WTC11 (cell line): Measurements from ENCODE around the gene MR1. TPM values are rescaled to one million over a fixed set of nuclear protein-coding genes. Genes with fewer than 3 reads are reported as not detected.

Source experiments
- ATAC-seq: fragments of 200-7000 bp; cut with Tn5 transposase; 2 replicates; pipeline ENCODE4 v1.10.0; 2021; ENCODE audit warnings: mild to moderate bottlenecking, moderate library complexity
- CTCF ChIA-PET: fragments of 300-600 bp; sonication (Branson Sonifier 250); formaldehyde crosslinking; loops from one replicate; lab custom pipeline; 2021; ENCODE audit warnings: antibody characterized with exemption; lab: Charles Lee
- POLR2A ChIA-PET: fragments of 350-600 bp; sonication (Branson Sonifier 250); formaldehyde crosslinking; loops from one replicate; lab custom pipeline; 2021; ENCODE audit warnings: antibody characterized with exemption; lab: Charles Lee
- DNase-seq: peaks from one replicate; pipeline ENCODE4 v3.0.0; 2021; ENCODE audit warnings: low spot score
- H3K27ac Mint-ChIP-seq: 2 replicates; pipeline ENCODE4 v1.8.0; 2021; ENCODE audit warnings: mixed read lengths
- H3K27me3 Mint-ChIP-seq: 2 replicates; pipeline ENCODE4 v1.8.0; 2021; ENCODE audit warnings: low read depth, mild to moderate bottlenecking, moderate library complexity, mixed read lengths
- H3K36me3 Mint-ChIP-seq: 2 replicates; pipeline ENCODE4 v1.8.0; 2021; ENCODE audit warnings: mixed read lengths
- H3K4me1 Mint-ChIP-seq: 2 replicates; pipeline ENCODE4 v1.8.0; 2022; ENCODE audit warnings: mixed read lengths
- H3K4me3 Mint-ChIP-seq: 2 replicates; pipeline ENCODE4 v1.8.0; 2021; ENCODE audit warnings: mild to moderate bottlenecking, moderate library complexity, mixed read lengths
- H3K9me3 Mint-ChIP-seq: 2 replicates; pipeline ENCODE4 v1.8.0; 2021; ENCODE audit warnings: mixed read lengths
- CBFB ChIP-seq: sonication (generic); formaldehyde crosslinking; IDR thresholded peaks from 2 replicates; pipeline ENCODE4 v1.8.1; 2022; ENCODE audit warnings: mild to moderate bottlenecking, low read depth, missing genetic modification reagents
- CREM ChIP-seq: sonication (generic); formaldehyde crosslinking; IDR thresholded peaks from 2 replicates; pipeline ENCODE4 v1.8.1; 2022; ENCODE audit warnings: mild to moderate bottlenecking, missing genetic modification reagents, moderate library complexity
- ETV6 ChIP-seq: sonication (generic); formaldehyde crosslinking; IDR thresholded peaks from 2 replicates; pipeline ENCODE4 v1.8.1; 2022; ENCODE audit warnings: mild to moderate bottlenecking, missing genetic modification reagents
- JAZF1 ChIP-seq: fragments of 250-450 bp; sonication (Bioruptor Pico); IDR thresholded peaks from 2 replicates; pipeline ENCODE4 v1.9.0; 2021; ENCODE audit warnings: moderate library complexity, mild to moderate bottlenecking, inconsistent platforms
- KAT7 ChIP-seq: sonication (generic); formaldehyde crosslinking; IDR thresholded peaks from 2 replicates; pipeline ENCODE4 v1.8.1; 2023; ENCODE audit warnings: missing genetic modification reagents, mild to moderate bottlenecking, borderline replicate concordance
- NFE2L1 ChIP-seq: sonication (generic); formaldehyde crosslinking; IDR thresholded peaks from 2 replicates; pipeline ENCODE4 v1.8.1; 2023; ENCODE audit warnings: missing genetic modification reagents
- NFYB ChIP-seq: sonication (generic); formaldehyde crosslinking; conservative IDR thresholded peaks from 2 replicates; pipeline ENCODE4 v1.8.0; 2022; ENCODE audit warnings: low read depth, missing genetic modification reagents
- RORB ChIP-seq: fragments of 250-450 bp; sonication (Bioruptor Pico); IDR thresholded peaks from 2 replicates; pipeline ENCODE4 v1.9.0; 2021; ENCODE audit warnings: mild to moderate bottlenecking
- SMAD3 ChIP-seq: sonication (generic); formaldehyde crosslinking; IDR thresholded peaks from 2 replicates; pipeline ENCODE4 v1.8.0; 2022; ENCODE audit warnings: missing genetic modification reagents, mild to moderate bottlenecking, borderline replicate concordance
- SMAD4 ChIP-seq: sonication (generic); formaldehyde crosslinking; IDR thresholded peaks from 2 replicates; pipeline ENCODE4 v1.8.0; 2022; ENCODE audit warnings: mild to moderate bottlenecking, missing genetic modification reagents
- SOX15 ChIP-seq: fragments of 250-450 bp; sonication (Bioruptor Pico); IDR thresholded peaks from 2 replicates; pipeline ENCODE4 v1.9.0; 2021; ENCODE audit warnings: mild to moderate bottlenecking
- TCF7 ChIP-seq: sonication (generic); formaldehyde crosslinking; IDR thresholded peaks from 2 replicates; pipeline ENCODE4 v1.8.0; 2022; ENCODE audit warnings: mild to moderate bottlenecking, low read depth, missing genetic modification reagents, moderate library complexity
- total RNA-seq: library from RNA; stranded (reverse); gene quantifications from 3 replicates; pipeline ENCODE4 v1.2.3, GENCODE V29; 2021
- TF ChIP-seq, protein P1 (sequence below): sonication (generic); formaldehyde crosslinking; IDR thresholded peaks from 2 replicates; pipeline ENCODE4 v1.8.1; 2022; ENCODE audit warnings: low read depth, mild to moderate bottlenecking, moderate library complexity, missing genetic modification reagents, borderline replicate concordance
- TF ChIP-seq, protein P2 (sequence below): sonication (generic); formaldehyde crosslinking; conservative IDR thresholded peaks from 2 replicates; pipeline ENCODE4 v1.8.1; 2022; ENCODE audit warnings: mild to moderate bottlenecking, missing genetic modification reagents
- TF ChIP-seq, protein P3 (sequence below): sonication (generic); formaldehyde crosslinking; IDR thresholded peaks from 2 replicates; pipeline ENCODE4 v1.8.0; 2022; ENCODE audit warnings: mild to moderate bottlenecking, missing genetic modification reagents
- TF ChIP-seq, protein P4 (sequence below): fragments of 250-450 bp; sonication (Bioruptor Pico); IDR thresholded peaks from 2 replicates; pipeline ENCODE4 v1.8.0; 2021; ENCODE audit warnings: mild to moderate bottlenecking
- TF ChIP-seq, protein P5 (sequence below): sonication (generic); formaldehyde crosslinking; IDR thresholded peaks from 2 replicates; pipeline ENCODE4 v1.8.1; 2023; ENCODE audit warnings: mild to moderate bottlenecking, missing genetic modification reagents, borderline replicate concordance
- TF ChIP-seq, protein P6 (sequence below): fragments of 250-450 bp; sonication (Bioruptor Pico); IDR thresholded peaks from 2 replicates; pipeline ENCODE4 v1.9.0; 2021; ENCODE audit warnings: mild to moderate bottlenecking
- TF ChIP-seq, protein P7 (sequence below): sonication (generic); formaldehyde crosslinking; IDR thresholded peaks from 2 replicates; pipeline ENCODE4 v1.8.1; 2022; ENCODE audit warnings: missing genetic modification reagents, borderline replicate concordance

MR1 gene
- total RNA-seq, 1 experiment from 2014 or later: 0.28 TPM

DNA sequence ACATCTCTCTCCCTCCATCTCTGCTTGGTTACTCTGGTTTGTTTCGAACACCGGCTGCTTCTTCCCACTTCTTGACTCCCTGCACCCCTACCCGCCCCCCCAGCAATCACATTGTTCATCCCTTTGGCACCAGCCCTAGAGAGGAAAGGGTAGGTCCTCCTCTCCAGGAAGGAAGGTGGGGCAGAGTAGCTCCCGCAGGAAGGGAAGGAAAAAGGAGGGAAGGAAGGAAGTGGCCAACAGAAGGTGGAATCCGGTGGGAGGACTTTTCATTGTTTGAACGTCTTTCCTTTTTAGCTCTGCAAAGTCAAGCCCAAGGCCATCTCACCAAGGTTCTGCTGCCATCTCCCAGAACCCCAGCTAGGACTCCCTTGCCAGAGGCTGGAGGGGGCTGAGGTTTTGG lies 72.7 kb downstream of the MR1 start (continued):
- TF ChIP-seq SOX15 (CRISPR knock-in tag) (no peak), TCF7 (no peak), JAZF1 (no peak), SMAD3 (CRISPR knock-in tag) (no peak), KAT7 (no peak), ETV6 (CRISPR knock-in tag) (no peak), CBFB (CRISPR knock-in tag) (no peak)
- TF ChIP-seq, protein P1, sequence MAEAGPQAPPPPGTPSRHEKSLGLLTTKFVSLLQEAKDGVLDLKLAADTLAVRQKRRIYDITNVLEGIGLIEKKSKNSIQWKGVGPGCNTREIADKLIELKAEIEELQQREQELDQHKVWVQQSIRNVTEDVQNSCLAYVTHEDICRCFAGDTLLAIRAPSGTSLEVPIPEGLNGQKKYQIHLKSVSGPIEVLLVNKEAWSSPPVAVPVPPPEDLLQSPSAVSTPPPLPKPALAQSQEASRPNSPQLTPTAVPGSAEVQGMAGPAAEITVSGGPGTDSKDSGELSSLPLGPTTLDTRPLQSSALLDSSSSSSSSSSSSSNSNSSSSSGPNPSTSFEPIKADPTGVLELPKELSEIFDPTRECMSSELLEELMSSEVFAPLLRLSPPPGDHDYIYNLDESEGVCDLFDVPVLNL (CRISPR knock-in tag): no peak

DNA sequence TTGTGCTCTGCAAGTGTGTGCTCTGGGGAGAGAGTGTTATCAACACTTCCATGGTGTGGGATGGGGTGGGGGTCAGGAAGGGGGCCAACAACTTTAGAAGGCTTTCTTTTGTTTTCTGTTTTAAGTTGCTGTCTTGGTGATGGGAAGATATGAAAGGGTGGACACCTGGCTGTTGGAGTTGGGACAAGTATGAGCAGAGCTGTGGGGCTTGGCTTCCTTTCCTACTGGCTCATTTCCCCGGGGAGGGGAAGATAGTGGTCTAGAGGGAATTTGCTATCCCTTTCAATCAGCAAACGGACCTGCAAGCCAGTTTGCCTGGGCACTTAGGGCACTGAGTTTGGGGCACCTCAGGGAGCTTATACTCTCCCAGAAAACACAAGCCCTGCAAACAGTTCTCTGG lies 73.9 kb downstream of the MR1 start:
- no peak for DNase-seq
- H3K27me3 Mint-ChIP-seq: peaks cover 69% of the 10 kb centered on the region

More for the DNA sequence above, 73.9 kb downstream of the MR1 start:
- ATAC-seq: no peak
- TF ChIP-seq RORB (CRISPR knock-in tag) (no peak), CREM (CRISPR knock-in tag) (no peak), NFYB (CRISPR knock-in tag) (no peak), NFE2L1 (CRISPR knock-in tag) (no peak), SMAD4 (CRISPR knock-in tag) (no peak)
- TF ChIP-seq, protein P2, sequence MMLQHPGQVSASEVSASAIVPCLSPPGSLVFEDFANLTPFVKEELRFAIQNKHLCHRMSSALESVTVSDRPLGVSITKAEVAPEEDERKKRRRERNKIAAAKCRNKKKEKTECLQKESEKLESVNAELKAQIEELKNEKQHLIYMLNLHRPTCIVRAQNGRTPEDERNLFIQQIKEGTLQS (CRISPR knock-in tag): no peak
- TF ChIP-seq, protein P3, sequence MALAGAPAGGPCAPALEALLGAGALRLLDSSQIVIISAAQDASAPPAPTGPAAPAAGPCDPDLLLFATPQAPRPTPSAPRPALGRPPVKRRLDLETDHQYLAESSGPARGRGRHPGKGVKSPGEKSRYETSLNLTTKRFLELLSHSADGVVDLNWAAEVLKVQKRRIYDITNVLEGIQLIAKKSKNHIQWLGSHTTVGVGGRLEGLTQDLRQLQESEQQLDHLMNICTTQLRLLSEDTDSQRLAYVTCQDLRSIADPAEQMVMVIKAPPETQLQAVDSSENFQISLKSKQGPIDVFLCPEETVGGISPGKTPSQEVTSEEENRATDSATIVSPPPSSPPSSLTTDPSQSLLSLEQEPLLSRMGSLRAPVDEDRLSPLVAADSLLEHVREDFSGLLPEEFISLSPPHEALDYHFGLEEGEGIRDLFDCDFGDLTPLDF (CRISPR knock-in tag): no peak
- TF ChIP-seq, protein P4, sequence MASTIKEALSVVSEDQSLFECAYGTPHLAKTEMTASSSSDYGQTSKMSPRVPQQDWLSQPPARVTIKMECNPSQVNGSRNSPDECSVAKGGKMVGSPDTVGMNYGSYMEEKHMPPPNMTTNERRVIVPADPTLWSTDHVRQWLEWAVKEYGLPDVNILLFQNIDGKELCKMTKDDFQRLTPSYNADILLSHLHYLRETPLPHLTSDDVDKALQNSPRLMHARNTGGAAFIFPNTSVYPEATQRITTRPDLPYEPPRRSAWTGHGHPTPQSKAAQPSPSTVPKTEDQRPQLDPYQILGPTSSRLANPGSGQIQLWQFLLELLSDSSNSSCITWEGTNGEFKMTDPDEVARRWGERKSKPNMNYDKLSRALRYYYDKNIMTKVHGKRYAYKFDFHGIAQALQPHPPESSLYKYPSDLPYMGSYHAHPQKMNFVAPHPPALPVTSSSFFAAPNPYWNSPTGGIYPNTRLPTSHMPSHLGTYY: no peak
- TF ChIP-seq, protein P5, sequence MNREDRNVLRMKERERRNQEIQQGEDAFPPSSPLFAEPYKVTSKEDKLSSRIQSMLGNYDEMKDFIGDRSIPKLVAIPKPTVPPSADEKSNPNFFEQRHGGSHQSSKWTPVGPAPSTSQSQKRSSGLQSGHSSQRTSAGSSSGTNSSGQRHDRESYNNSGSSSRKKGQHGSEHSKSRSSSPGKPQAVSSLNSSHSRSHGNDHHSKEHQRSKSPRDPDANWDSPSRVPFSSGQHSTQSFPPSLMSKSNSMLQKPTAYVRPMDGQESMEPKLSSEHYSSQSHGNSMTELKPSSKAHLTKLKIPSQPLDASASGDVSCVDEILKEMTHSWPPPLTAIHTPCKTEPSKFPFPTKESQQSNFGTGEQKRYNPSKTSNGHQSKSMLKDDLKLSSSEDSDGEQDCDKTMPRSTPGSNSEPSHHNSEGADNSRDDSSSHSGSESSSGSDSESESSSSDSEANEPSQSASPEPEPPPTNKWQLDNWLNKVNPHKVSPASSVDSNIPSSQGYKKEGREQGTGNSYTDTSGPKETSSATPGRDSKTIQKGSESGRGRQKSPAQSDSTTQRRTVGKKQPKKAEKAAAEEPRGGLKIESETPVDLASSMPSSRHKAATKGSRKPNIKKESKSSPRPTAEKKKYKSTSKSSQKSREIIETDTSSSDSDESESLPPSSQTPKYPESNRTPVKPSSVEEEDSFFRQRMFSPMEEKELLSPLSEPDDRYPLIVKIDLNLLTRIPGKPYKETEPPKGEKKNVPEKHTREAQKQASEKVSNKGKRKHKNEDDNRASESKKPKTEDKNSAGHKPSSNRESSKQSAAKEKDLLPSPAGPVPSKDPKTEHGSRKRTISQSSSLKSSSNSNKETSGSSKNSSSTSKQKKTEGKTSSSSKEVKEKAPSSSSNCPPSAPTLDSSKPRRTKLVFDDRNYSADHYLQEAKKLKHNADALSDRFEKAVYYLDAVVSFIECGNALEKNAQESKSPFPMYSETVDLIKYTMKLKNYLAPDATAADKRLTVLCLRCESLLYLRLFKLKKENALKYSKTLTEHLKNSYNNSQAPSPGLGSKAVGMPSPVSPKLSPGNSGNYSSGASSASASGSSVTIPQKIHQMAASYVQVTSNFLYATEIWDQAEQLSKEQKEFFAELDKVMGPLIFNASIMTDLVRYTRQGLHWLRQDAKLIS (CRISPR knock-in tag): no peak
- TF ChIP-seq, protein P6, sequence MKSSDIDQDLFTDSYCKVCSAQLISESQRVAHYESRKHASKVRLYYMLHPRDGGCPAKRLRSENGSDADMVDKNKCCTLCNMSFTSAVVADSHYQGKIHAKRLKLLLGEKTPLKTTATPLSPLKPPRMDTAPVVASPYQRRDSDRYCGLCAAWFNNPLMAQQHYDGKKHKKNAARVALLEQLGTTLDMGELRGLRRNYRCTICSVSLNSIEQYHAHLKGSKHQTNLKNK: no peak
- TF ChIP-seq, protein P1 (CRISPR knock-in tag): no peak
- TF ChIP-seq, protein P7, sequence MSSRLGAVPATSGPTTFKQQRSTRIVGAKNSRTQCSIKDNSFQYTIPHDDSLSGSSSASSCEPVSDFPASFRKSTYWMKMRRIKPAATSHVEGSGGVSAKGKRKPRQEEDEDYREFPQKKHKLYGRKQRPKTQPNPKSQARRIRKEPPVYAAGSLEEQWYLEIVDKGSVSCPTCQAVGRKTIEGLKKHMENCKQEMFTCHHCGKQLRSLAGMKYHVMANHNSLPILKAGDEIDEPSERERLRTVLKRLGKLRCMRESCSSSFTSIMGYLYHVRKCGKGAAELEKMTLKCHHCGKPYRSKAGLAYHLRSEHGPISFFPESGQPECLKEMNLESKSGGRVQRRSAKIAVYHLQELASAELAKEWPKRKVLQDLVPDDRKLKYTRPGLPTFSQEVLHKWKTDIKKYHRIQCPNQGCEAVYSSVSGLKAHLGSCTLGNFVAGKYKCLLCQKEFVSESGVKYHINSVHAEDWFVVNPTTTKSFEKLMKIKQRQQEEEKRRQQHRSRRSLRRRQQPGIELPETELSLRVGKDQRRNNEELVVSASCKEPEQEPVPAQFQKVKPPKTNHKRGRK (CRISPR knock-in tag): no peak
- TF ChIP-seq, all 79 proteins: peak for 0
- Mint-ChIP-seq H3K9me3 (no peaks in the 10 kb centered on the region), H3K36me3 (no peaks in the 10 kb centered on the region), H3K4me3 (no peak overlapping the region), H3K4me1 (peaks cover 78% of the 10 kb centered on the region), H3K27ac (no peak overlapping the region)
- POLR2A ChIA-PET: no interaction called here
- CTCF ChIA-PET: interaction anchor here (1.3 kb wide), 1 partner anchor 9 kb away, joined by 3 read pairs; no protein-coding TSS in a partner anchor
